ENCODE results near the gene NADSYN1. TPM values are rescaled to one million over a fixed set of nuclear protein-coding genes. Genes with fewer than 3 reads are reported as not detected.

The NADSYN1 gene
- polyA plus RNA-seq, 2 donors, result 67.9 to 98.4 TPM

Other genes with a start within 250 kb of the NADSYN1 start
- 1 to 10 TPM in 1 of 2 donors, under 1 TPM in 1; 0.84 to 4.4 TPM for gene SHANK2, start 200.6 kb upstream of the NADSYN1 start, polyA plus RNA-seq
- gene DHCR7, start 4.8 kb upstream of the NADSYN1 start, polyA plus RNA-seq, result 10 to 100 TPM; 26.2 to 41.8 TPM
- under 1 TPM in 1 of 2 donors, not detected in 1; 0.20 TPM for gene KRTAP5-7, start 74.1 kb downstream of the NADSYN1 start, polyA plus RNA-seq
- gene KRTAP5-8, start 84.8 kb downstream of the NADSYN1 start, polyA plus RNA-seq, result under 1 TPM; 0.07 to 0.31 TPM
- under 1 TPM; 0.28 to 0.92 TPM for gene KRTAP5-9, start 95.2 kb downstream of the NADSYN1 start, polyA plus RNA-seq
- under 1 TPM; 0.05 to 0.12 TPM for gene KRTAP5-10, start 112.4 kb downstream of the NADSYN1 start, polyA plus RNA-seq
- not detected for gene KRTAP5-11, start 129.7 kb downstream of the NADSYN1 start, polyA plus RNA-seq